OCI-LY1 (cell line): ENCODE measurements around the gene CCDC57.

Experiments
- CTCF ChIP-seq: fragments of 200-600 bp; sonication (generic), shearing (Covaris generic); IDR thresholded peaks from 2 replicates; pipeline ENCODE4 v1.5.1; 2017; ENCODE audit warnings: mild to moderate bottlenecking, antibody characterized with exemption, low read length, moderate library complexity, mixed read lengths
- EZH2 ChIP-seq: fragments of 200-600 bp; sonication (generic), shearing (Covaris generic); IDR thresholded peaks from 2 replicates; pipeline ENCODE4 v1.8.0; 2017; ENCODE audit warnings: borderline replicate concordance, mixed run types, mild to moderate bottlenecking, antibody characterized with exemption, low read length, moderate library complexity, mixed read lengths

DNA sequence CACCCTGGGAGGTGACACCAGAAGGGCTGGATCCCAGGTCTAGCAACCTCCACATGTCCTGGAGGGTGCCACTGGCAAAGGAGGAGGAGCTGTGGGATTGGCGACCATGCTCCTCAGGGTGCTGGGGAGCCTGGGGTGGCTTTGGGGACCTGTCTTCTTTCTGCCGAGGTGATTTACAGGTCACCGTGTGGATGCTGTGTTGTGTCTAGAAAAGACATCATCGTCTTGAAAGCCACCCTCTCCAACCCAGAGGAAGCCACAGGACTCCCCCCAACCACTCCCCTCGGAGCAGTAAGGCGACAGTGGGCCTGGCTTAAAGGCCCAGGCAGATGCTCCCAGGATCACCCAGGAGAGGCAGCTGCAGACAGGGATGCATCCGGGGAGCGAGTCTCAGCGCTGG is 84.9 kb downstream of the CCDC57 start:
- TF ChIP-seq EZH2, result no peak
- TF ChIP-seq CTCF, result no peak
